ENCODE measurements around the gene FAM53B.

Gene FAM53B

GRCh38 chr10:124652200-124652599 is 92.0 kb downstream of the FAM53B start:
- H2BK5ac ChIP-seq (ENCODE audit: low read depth, low read length, poor library complexity) = no peak overlapping the region
- H3K4ac ChIP-seq (ENCODE audit: low read depth, low read length) = no peak overlapping the region
- no peak for DNase-seq
- no peak overlapping the region for H4K12ac ChIP-seq (ENCODE audit: low read depth, low read length)
- peaks cover 2% of the 10 kb centered on the region in 2 experiments for H3K36me3 ChIP-seq (ENCODE audit: control insufficient read depth in 1 of 2, insufficient read depth in 2 of 2, low read length in 2 of 2)
- no peak overlapping the region for H3K14ac ChIP-seq (ENCODE audit: low read length)
- H2BK12ac ChIP-seq (ENCODE audit: low read length) = no peak overlapping the region
- no peak overlapping the region for H2AFZ ChIP-seq (ENCODE audit: insufficient read depth, low read length, poor library complexity)
- H4K91ac ChIP-seq (ENCODE audit: low read depth, low read length) = no peak overlapping the region
- no peak overlapping the region for H4K8ac ChIP-seq (ENCODE audit: low read depth, low read length)
- no peak overlapping the region for H3K23ac ChIP-seq (ENCODE audit: low read length)
- peaks cover 3% of the 10 kb centered on the region for H3K9me3 ChIP-seq (ENCODE audit: insufficient read depth, low read depth, low read length)
- no peaks in the 10 kb centered on the region for H3K79me2 ChIP-seq (ENCODE audit: control insufficient read depth, insufficient read depth, low read length, poor library complexity)
- WGBS (ENCODE audit: extremely low coverage, insufficient coverage, insufficient read length) = no CpG with 5 or more reads among the region's 5 CpGs
- H3K27me3 ChIP-seq (ENCODE audit: insufficient read depth, low read length) = no peaks in the 10 kb centered on the region
- H3K9ac ChIP-seq (ENCODE audit: low read length) = no peak overlapping the region
- H3K27ac ChIP-seq (ENCODE audit: low read depth, low read length) = no peak overlapping the region
- H2AK5ac ChIP-seq (ENCODE audit: low read length) = no peak overlapping the region
- peaks cover 6 to 8% of the 10 kb centered on the region in 2 experiments for H3K4me1 ChIP-seq (ENCODE audit: control insufficient read depth in 1 of 2, insufficient read depth in 2 of 2, low read length in 2 of 2)
- H2BK120ac ChIP-seq (ENCODE audit: insufficient read depth, low read length, poor library complexity) = no peak overlapping the region
- no peaks in the 10 kb centered on the region for H3K79me1 ChIP-seq (ENCODE audit: low read length)
- H3K4me3 ChIP-seq (ENCODE audit: low read depth, low read length) = no peak overlapping the region
- H3K4me2 ChIP-seq (ENCODE audit: low read length) = no peak overlapping the region
- H3K18ac ChIP-seq (ENCODE audit: low read length) = no peak overlapping the region

GRCh38 chr10:124651402-124651891 is 92.7 kb downstream of the FAM53B start:
- Histone ChIP-seq H3K9me3 (ENCODE audit: insufficient read depth, low read depth, low read length) (peaks cover 3% of the 10 kb centered on the region), H3K4me3 (ENCODE audit: low read depth, low read length) (no peak overlapping the region), H4K12ac (ENCODE audit: low read depth, low read length) (no peak overlapping the region), H3K18ac (ENCODE audit: low read length) (no peak overlapping the region), H3K79me1 (ENCODE audit: low read length) (no peaks in the 10 kb centered on the region), H3K79me2 (ENCODE audit: control insufficient read depth, insufficient read depth, low read length, poor library complexity) (no peaks in the 10 kb centered on the region), H4K91ac (ENCODE audit: low read depth, low read length) (no peak overlapping the region), H3K27ac (ENCODE audit: low read depth, low read length) (no peak overlapping the region), H3K23ac (ENCODE audit: low read length) (no peak overlapping the region), H3K4ac (ENCODE audit: low read depth, low read length) (no peak overlapping the region), H2BK120ac (ENCODE audit: insufficient read depth, low read length, poor library complexity) (no peak overlapping the region), H4K8ac (ENCODE audit: low read depth, low read length) (no peak overlapping the region), H3K4me2 (ENCODE audit: low read length) (no peak overlapping the region), H2BK12ac (ENCODE audit: low read length) (no peak overlapping the region), H2BK5ac (ENCODE audit: low read depth, low read length, poor library complexity) (no peak overlapping the region), H3K27me3 (ENCODE audit: insufficient read depth, low read length) (no peaks in the 10 kb centered on the region), H2AFZ (ENCODE audit: insufficient read depth, low read length, poor library complexity) (no peak overlapping the region), H3K36me3 (ENCODE audit: control insufficient read depth in 1 of 2, insufficient read depth in 2 of 2, low read length in 2 of 2) (peaks cover 2% of the 10 kb centered on the region in 2 experiments), H3K14ac (ENCODE audit: low read length) (no peak overlapping the region), H3K9ac (ENCODE audit: low read length) (no peak overlapping the region), H2AK5ac (ENCODE audit: low read length) (no peak overlapping the region), H3K4me1 (ENCODE audit: control insufficient read depth in 1 of 2, insufficient read depth in 2 of 2, low read length in 2 of 2) (peaks cover 6 to 8% of the 10 kb centered on the region in 2 experiments)
- no peak for DNase-seq
- whole genome bisulfite sequencing (ENCODE audit: extremely low coverage, insufficient coverage, insufficient read length) = no CpG with 5 or more reads among the region's 14 CpGs

DNA sequence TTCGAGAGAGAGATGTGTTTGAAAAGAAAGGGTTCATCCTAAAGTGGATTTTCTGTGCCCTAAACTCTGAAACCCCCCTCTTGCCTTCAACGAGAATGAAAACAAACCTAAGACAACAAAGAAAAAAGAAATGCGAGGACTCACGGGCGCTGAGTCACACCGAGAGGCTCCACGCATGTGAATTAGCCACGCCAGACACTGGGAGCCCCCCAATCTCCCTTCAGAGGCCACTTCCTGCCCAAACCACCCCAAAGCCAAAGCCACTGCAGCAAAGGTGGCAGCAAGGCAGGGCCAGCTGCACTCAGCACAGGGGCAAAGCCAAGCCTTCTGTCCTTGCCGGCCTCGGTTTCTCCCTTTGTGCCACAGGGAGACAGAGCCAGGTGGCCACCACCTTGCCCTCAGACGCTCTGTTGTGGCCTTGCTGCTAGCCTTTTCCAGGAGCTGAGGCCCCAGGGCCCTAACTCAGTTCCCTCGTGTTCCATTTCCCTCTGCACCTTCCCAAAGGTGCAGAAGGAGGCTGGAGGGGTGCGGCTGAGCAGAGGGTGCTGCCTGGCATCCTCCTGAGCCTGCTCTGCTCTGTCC is 93.3 kb downstream of the FAM53B start:
- Histone ChIP-seq H3K36me3 (ENCODE audit: control insufficient read depth in 1 of 2, insufficient read depth in 2 of 2, low read length in 2 of 2) (peaks cover 2% of the 10 kb centered on the region in 2 experiments), H3K14ac (ENCODE audit: low read length) (no peak overlapping the region), H2AK5ac (ENCODE audit: low read length) (no peak overlapping the region), H3K23ac (ENCODE audit: low read length) (no peak overlapping the region), H3K9ac (ENCODE audit: low read length) (no peak overlapping the region), H3K79me1 (ENCODE audit: low read length) (no peaks in the 10 kb centered on the region), H3K27ac (ENCODE audit: low read depth, low read length) (no peak overlapping the region), H3K4me2 (ENCODE audit: low read length) (no peak overlapping the region), H3K79me2 (ENCODE audit: control insufficient read depth, insufficient read depth, low read length, poor library complexity) (no peaks in the 10 kb centered on the region), H3K4me1 (ENCODE audit: control insufficient read depth in 1 of 2, insufficient read depth in 2 of 2, low read length in 2 of 2) (peaks cover 6 to 8% of the 10 kb centered on the region in 2 experiments), H4K8ac (ENCODE audit: low read depth, low read length) (no peak overlapping the region), H2BK120ac (ENCODE audit: insufficient read depth, low read length, poor library complexity) (no peak overlapping the region), H3K18ac (ENCODE audit: low read length) (no peak overlapping the region), H3K9me3 (ENCODE audit: insufficient read depth, low read depth, low read length) (peaks cover 3% of the 10 kb centered on the region), H2BK12ac (ENCODE audit: low read length) (no peak overlapping the region), H2AFZ (ENCODE audit: insufficient read depth, low read length, poor library complexity) (no peak overlapping the region), H3K4me3 (ENCODE audit: low read depth, low read length) (no peak overlapping the region), H2BK5ac (ENCODE audit: low read depth, low read length, poor library complexity) (no peak overlapping the region), H4K91ac (ENCODE audit: low read depth, low read length) (no peak overlapping the region), H4K12ac (ENCODE audit: low read depth, low read length) (no peak overlapping the region), H3K4ac (ENCODE audit: low read depth, low read length) (no peak overlapping the region), H3K27me3 (ENCODE audit: insufficient read depth, low read length) (no peaks in the 10 kb centered on the region)
- no peak for DNase-seq
- WGBS (ENCODE audit: extremely low coverage, insufficient coverage, insufficient read length) = no CpG with 5 or more reads among the region's 13 CpGs

DNA sequence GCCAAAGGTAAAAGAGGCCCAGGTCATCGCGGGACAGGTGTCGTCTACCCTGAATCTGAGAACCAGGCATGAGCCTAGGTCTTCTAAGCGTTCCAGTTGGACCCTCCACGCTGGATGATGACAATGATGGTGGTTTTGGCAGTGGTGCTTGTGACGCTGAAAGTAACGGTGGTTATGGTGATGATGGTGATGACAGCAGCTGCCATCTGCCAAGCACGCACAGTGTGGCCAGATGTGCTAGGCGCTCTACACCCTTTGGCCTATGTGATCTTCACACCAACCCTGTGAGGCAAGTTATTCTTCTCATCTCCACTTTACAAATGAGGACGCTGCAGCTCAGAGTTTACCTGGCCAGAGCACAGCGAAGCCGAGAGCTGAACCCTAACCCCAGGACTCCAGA is 93.9 kb downstream of the FAM53B start:
- Histone ChIP-seq H3K9me3 (ENCODE audit: insufficient read depth, low read depth, low read length) (peaks cover 3% of the 10 kb centered on the region), H3K4ac (ENCODE audit: low read depth, low read length) (no peak overlapping the region), H2AK5ac (ENCODE audit: low read length) (no peak overlapping the region), H2BK120ac (ENCODE audit: insufficient read depth, low read length, poor library complexity) (no peak overlapping the region), H3K23ac (ENCODE audit: low read length) (no peak overlapping the region), H3K79me1 (ENCODE audit: low read length) (no peaks in the 10 kb centered on the region), H2BK5ac (ENCODE audit: low read depth, low read length, poor library complexity) (no peak overlapping the region), H3K27me3 (ENCODE audit: insufficient read depth, low read length) (no peaks in the 10 kb centered on the region), H3K4me1 (ENCODE audit: control insufficient read depth in 1 of 2, insufficient read depth in 2 of 2, low read length in 2 of 2) (peaks cover 4 to 8% of the 10 kb centered on the region in 2 experiments), H3K79me2 (ENCODE audit: control insufficient read depth, insufficient read depth, low read length, poor library complexity) (no peaks in the 10 kb centered on the region), H3K4me3 (ENCODE audit: low read depth, low read length) (no peak overlapping the region), H3K36me3 (ENCODE audit: control insufficient read depth in 1 of 2, insufficient read depth in 2 of 2, low read length in 2 of 2) (peaks cover 2% of the 10 kb centered on the region in 2 experiments), H4K12ac (ENCODE audit: low read depth, low read length) (no peak overlapping the region), H3K14ac (ENCODE audit: low read length) (no peak overlapping the region), H2AFZ (ENCODE audit: insufficient read depth, low read length, poor library complexity) (no peak overlapping the region), H2BK12ac (ENCODE audit: low read length) (no peak overlapping the region), H3K4me2 (ENCODE audit: low read length) (no peak overlapping the region), H4K91ac (ENCODE audit: low read depth, low read length) (no peak overlapping the region), H3K9ac (ENCODE audit: low read length) (no peak overlapping the region), H3K27ac (ENCODE audit: low read depth, low read length) (no peak overlapping the region), H4K8ac (ENCODE audit: low read depth, low read length) (no peak overlapping the region), H3K18ac (ENCODE audit: low read length) (no peak overlapping the region)
- WGBS (ENCODE audit: extremely low coverage, insufficient coverage, insufficient read length) = no CpG with 5 or more reads among the region's 12 CpGs
- DNase-seq = no peak
